Measurements from ENCODE around the gene TBC1D19. TPM values are rescaled to one million over a fixed set of nuclear protein-coding genes. Genes with fewer than 3 reads are reported as not detected.

TBC1D19 gene
- total and polyA plus RNA-seq, 4 donors, result 1.2 to 5.8 (median 2.2) TPM

DNA sequence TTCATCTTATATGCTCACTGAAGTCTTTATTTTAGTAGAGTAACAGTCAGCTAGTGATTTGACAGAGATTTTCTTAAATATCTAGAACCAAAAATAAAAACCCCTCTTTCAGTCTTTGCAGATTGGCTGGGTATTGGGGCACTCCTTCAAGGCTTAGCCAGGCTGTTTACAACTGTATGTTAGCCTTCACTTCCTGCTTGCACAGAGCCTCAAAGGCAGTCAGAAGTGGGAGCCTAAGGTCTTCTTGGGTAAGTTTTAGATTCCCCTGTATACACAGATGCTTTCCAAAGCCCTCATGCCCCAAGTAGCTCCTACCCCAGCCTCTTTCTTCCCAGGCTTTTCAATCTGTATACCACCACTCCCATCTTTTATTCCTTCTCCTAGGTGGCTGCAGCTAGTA lies 140.7 kb downstream of the TBC1D19 start (continued):
- TF ChIP-seq CTCF (IDR thresholded peaks at IDR 0.05; ENCODE audit: low read depth, low read length, missing input control) (no peak), HNF4A (conservative IDR thresholded peaks at IDR 0.05) (no peak), SP1 (IDR thresholded peaks at IDR 0.05) (no peak), GABPA (IDR thresholded peaks at IDR 0.05 in 1 of 2, conservative IDR thresholded peaks at IDR 0.05 in 1 of 2) (no peak)
- TF ChIP-seq, protein P1, sequence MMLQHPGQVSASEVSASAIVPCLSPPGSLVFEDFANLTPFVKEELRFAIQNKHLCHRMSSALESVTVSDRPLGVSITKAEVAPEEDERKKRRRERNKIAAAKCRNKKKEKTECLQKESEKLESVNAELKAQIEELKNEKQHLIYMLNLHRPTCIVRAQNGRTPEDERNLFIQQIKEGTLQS (IDR thresholded peaks at IDR 0.05), result no peak

- Histone ChIP-seq H3K4me3 (ENCODE audit: low read depth in 1 of 3, low read length in 3 of 3) (no peak overlapping the region), H3K36me3 (ENCODE audit: control insufficient read depth in 4 of 4, insufficient read depth in 3 of 4, low read depth in 1 of 4, low read length in 3 of 4) (no peaks in the 10 kb centered on the region), H3K9ac (ENCODE audit: low read depth in 1 of 2, low read length in 2 of 2) (no peak overlapping the region), H3K9me3 (ENCODE audit: control insufficient read depth in 4 of 4, low read length in 3 of 4) (no peaks in the 10 kb centered on the region), H3K27me3 (ENCODE audit: control insufficient read depth in 4 of 4, insufficient read depth in 4 of 4, low read length in 3 of 4) (no peaks in the 10 kb centered on the region), H3K4me1 (ENCODE audit: control insufficient read depth in 4 of 4, insufficient read depth in 4 of 4, low read length in 3 of 4) (peaks cover 0 to 2% (median 0%) of the 10 kb centered on the region in 4 donors), H3K27ac (ENCODE audit: low read depth in 1 of 2, low read length in 2 of 2) (no peak overlapping the region)
- no peak for TF ChIP-seq TAF1 (conservative IDR thresholded peaks at IDR 0.05)
- no peak for DNase-seq (ENCODE audit: low spot score)
- WGBS, result 94% methylated on average over 6 of the region's 6 CpGs
These were observed 142.9 kb downstream of the TBC1D19 start for GRCh38 chr4:26726655-26727387.

DNA sequence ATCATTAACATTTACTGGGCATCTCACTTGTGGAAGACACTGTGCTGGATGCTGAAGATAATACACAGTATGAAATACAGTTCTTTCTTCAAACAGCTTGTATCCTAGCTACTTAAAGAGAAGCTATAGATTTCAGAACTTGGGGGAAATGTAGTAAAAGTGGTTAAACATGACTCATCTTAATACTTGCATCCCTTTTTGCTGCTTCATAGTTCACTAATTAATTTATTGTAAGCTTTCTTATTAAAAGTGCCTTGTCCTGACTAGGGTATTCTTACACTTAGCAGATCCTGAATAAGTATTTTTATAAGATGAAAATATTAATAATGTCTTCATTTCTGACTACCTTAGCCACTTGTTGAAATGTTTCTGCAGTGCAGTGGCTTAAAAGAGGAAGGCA lies 144.0 kb downstream of the TBC1D19 start:
- H3K9ac ChIP-seq (ENCODE audit: low read depth in 1 of 2, low read length in 2 of 2), result no peak overlapping the region
- H3K4me3 ChIP-seq (ENCODE audit: low read depth in 1 of 3, low read length in 3 of 3), result no peak overlapping the region
- no peaks in the 10 kb centered on the region for H3K36me3 ChIP-seq (ENCODE audit: control insufficient read depth in 4 of 4, insufficient read depth in 3 of 4, low read depth in 1 of 4, low read length in 3 of 4)
- TF ChIP-seq MAX (IDR thresholded peaks at IDR 0.05) (no peak), FOXA1 (IDR thresholded peaks at IDR 0.05) (no peak), JUND (IDR thresholded peaks at IDR 0.05) (no peak), HNF4A (conservative IDR thresholded peaks at IDR 0.05) (no peak), REST (IDR thresholded peaks at IDR 0.05) (no peak), YY1 (IDR thresholded peaks at IDR 0.05) (no peak), CTCF (IDR thresholded peaks at IDR 0.05; ENCODE audit: low read depth, low read length, missing input control) (no peak), HNF4G (IDR thresholded peaks at IDR 0.05) (no peak), RAD21 (IDR thresholded peaks at IDR 0.05) (no peak), FOXA2 (IDR thresholded peaks at IDR 0.05) (no peak), NR2F2 (IDR thresholded peaks at IDR 0.05) (no peak), GABPA (IDR thresholded peaks at IDR 0.05 in 1 of 2, conservative IDR thresholded peaks at IDR 0.05 in 1 of 2) (no peak), RXRA (IDR thresholded peaks at IDR 0.05) (no peak)
- TF ChIP-seq, protein P2, sequence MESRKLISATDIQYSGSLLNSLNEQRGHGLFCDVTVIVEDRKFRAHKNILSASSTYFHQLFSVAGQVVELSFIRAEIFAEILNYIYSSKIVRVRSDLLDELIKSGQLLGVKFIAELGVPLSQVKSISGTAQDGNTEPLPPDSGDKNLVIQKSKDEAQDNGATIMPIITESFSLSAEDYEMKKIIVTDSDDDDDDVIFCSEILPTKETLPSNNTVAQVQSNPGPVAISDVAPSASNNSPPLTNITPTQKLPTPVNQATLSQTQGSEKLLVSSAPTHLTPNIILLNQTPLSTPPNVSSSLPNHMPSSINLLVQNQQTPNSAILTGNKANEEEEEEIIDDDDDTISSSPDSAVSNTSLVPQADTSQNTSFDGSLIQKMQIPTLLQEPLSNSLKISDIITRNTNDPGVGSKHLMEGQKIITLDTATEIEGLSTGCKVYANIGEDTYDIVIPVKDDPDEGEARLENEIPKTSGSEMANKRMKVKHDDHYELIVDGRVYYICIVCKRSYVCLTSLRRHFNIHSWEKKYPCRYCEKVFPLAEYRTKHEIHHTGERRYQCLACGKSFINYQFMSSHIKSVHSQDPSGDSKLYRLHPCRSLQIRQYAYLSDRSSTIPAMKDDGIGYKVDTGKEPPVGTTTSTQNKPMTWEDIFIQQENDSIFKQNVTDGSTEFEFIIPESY (IDR thresholded peaks at IDR 0.05), result no peak
- TF ChIP-seq, protein P1 (IDR thresholded peaks at IDR 0.05), result no peak
- DNase-seq (ENCODE audit: low spot score), result no peak
- H3K9me3 ChIP-seq (ENCODE audit: control insufficient read depth in 4 of 4, low read length in 3 of 4), result no peaks in the 10 kb centered on the region
- no peak overlapping the region for H3K27ac ChIP-seq (ENCODE audit: low read depth in 1 of 2, low read length in 2 of 2)
- H3K27me3 ChIP-seq (ENCODE audit: control insufficient read depth in 4 of 4, insufficient read depth in 4 of 4, low read length in 3 of 4), result no peaks in the 10 kb centered on the region
- H3K4me1 ChIP-seq (ENCODE audit: control insufficient read depth in 4 of 4, insufficient read depth in 4 of 4, low read length in 3 of 4), result peaks cover 0 to 8% (median under 1%) of the 10 kb centered on the region in 4 donors

Measured in liver (tissue), 9 donors.